GM21390 (cell line): ENCODE results near the gene CFAP69.

Source experiments
- ATAC-seq: cut with Tn5 transposase; IDR thresholded peaks from one replicate; pipeline ENCODE4 v1.9.1; 2021; ENCODE audit not compliant: unreplicated experiment

The CFAP69 gene, protein sequence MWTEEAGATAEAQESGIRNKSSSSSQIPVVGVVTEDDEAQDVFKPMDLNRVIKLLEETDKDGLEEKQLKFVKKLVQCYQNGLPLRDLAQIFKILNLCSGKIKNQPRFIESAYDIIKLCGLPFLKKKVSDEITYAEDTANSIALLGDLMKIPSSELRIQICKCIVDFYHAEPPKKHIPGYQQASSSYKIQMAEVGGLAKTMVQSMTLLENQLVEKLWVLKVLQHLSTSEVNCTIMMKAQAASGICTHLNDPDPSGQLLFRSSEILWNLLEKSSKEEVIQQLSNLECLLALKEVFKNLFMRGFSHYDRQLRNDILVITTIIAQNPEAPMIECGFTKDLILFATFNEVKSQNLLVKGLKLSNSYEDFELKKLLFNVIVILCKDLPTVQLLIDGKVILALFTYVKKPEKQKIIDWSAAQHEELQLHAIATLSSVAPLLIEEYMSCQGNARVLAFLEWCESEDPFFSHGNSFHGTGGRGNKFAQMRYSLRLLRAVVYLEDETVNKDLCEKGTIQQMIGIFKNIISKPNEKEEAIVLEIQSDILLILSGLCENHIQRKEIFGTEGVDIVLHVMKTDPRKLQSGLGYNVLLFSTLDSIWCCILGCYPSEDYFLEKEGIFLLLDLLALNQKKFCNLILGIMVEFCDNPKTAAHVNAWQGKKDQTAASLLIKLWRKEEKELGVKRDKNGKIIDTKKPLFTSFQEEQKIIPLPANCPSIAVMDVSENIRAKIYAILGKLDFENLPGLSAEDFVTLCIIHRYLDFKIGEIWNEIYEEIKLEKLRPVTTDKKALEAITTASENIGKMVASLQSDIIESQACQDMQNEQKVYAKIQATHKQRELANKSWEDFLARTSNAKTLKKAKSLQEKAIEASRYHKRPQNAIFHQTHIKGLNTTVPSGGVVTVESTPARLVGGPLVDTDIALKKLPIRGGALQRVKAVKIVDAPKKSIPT

DNA sequence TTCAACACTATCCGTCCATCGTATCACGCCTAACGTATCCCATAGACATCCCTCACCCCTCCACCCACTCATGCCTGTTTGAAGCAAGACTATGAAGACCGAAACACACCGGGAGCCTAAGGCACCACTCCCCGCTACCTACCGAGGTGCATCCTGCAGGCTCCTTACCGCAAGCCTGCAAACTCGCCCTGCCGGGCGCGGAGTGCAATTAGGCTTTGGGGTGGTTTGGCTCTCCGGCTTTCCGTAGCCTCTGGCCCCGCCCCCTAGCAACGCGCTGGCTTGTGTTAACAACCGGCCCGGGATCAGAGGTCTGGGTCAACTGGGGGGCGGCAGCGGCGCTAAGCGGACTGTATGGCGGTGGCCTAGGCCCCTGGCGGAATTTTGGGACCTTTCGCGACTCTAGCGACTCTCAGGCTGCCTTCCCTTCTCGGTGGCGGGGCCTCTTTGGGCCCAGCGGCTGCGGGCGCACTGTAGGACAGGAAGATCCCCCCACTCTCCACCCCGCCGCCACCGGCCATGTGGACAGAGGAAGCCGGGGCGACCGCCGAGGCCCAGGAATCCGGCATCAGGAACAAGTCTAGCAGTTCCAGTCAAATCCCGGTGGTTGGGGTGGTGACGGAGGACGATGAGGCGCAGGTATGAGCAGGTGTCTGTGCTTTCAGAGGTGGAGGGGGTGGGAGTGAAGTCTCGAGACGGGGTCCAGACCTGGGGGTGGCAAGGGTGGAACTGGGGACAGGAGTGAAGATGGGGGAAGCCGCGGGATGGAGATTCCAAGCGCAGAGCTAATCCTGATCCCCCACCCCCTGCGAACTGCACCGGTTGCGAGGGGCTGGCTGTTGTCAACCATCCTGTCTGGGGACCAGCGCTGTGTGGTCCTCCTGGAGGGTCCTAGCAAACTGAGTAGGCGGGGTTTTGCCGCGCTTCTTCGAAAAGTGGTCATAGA lies at the start of gene CFAP69:
Gene CFAP69, plus strand, starts transcription at position 266 of the 943 bp plus-strand sequence. Its CDS starts 251 bp downstream, at position 517.
- peak; percentile 91 for ATAC-seq

DNA sequence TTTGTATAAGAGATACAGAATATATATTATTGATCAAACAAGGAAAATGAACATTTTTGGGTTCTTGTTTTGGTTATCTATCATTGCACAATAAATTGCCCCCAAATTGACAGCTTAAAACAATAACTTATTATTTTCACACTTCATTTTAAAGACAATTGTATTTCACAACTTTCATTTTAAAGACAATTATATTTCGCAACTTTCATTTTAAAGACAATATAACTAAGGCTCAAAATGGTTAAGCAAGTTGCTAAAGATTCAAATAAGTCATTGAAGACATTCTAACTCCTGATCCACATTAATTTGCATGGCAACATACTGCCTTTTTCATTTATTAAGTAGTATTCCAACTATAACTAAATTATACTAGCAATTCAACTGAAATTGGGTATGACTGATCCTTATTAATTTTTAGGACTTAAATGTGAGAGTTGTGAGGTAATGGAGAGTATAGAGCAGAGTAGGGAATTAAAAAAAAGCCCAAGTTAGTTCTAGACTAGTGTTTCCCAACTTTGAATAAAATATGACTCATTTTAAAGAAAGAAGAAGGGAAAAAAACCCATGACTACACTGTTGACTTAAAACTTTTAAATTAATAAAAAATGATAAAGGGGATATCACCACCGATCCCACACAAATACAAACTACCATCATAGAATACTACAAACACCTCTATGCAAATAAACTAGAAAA lies 43.3 kb upstream of the CFAP69 start:
- no peak for ATAC-seq

DNA sequence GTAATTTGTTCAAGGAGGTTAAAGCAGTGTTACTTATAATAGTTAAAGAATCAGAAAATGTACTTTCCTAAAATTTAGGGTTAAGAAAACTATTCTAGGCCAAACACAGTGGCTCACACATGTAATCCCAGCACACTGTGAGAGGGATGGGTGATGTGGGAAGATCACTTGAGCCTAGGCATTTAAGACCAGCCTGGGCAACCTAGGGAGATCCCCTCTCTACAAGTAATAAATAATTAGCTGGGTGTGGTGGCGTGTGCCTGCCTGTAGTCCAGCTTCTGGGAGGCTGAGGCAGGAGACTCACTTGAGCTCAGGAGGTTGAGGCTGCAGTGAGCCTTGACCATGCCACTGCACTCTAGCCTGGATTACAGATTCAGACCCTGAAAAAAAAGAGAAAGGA lies 37.0 kb upstream of the CFAP69 start:
- no peak for ATAC-seq

DNA sequence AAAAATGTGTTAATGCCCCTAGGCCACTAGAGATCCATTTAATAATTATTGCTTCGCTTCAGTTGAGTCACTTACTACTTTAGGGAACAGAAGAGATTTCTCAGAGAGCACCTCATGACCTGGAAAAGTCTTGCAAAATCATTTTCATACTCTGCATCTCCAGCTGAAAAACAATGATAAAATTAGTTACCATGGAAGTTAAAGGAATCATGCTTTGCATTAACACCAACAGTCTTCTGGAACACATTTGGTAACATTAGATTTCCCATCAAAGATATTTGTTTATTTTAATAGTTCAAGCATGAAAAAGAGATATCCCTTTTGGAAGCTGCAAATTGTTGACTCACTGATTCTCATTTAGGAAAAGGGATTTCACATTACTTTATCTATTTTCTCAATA lies 35.2 kb upstream of the CFAP69 start:
- no peak for ATAC-seq

DNA sequence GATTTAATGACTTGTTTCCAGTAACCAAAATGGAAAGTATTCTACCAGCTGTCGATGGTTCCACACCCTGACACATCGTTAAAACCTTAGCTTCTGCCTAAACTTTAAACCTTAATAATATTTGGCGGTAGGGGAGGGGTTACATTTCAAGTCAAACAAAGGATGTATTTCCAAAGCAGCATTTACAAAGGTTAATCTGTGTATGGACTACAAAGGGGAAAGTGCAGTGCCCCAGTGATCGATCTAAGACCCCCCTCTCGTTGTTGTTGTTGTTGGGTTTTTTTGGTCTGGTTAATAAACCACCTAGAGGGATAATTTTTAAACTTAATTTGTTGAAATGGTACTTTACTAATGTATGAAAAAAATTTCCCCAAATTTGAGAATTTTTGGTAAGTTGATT lies 34.5 kb upstream of the CFAP69 start:
- no peak for ATAC-seq

DNA sequence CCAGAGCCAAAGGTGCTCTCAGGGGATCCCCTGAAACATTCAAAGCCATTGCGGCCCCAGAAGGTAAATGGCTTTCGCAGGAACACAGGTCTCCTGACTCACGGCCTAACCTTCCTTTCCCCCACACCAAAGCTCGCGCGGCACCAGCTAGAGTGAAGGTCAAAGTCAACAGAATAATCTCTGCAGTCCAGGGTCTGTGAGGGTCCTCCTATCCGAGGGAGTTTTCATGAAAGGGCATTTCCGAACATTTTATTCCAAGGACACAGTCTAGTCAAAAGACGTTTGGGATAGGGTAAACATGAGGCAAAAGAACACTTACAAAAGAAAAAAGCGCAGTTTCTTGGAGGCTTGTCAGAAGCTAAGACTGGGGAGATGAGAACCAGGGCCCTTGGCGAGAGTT lies 34.0 kb upstream of the CFAP69 start:
- ATAC-seq, result peak; percentile 14

DNA sequence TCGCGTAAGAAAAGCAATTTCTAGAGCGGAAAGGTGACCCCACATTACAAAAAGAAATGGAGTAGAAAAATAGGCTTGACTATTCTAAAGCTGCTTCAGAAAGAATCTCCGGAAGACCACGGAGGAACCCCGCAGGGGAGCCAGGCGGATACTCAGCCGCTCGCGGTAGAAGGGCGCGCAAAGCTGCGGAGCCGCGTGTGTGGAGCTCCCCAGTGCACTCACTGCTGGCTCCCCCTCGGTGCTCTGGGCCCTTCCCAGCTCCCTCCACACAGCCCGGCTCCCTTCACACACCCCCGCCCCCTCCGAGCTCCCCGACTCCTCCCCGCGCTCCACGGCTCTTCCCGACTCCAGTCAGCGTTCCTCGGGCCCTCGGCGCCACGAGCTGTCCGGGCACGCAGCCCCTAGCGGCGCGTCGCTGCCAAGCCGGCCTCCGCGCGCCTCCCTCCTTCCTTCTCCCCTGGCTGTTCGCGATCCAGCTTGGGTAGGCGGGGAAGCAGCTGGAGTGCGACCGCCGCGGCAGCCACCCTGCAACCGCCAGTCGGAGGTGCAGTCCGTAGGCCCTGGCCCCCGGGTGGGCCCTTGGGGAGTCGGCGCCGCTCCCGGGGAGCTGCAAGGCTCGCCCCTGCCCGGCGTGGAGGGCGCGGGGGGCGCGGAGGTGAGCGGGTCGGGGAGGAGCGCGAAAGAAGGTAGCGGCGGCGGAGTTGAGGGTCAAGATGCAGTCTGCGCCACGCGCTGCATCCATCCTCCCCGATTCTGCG lies 33.4 kb upstream of the CFAP69 start, which contains the start of gene STEAP2:
Gene STEAP2, plus strand, starts transcription at position 350 of the 758 bp plus-strand sequence. CDS start 13,343 bp downstream, outside the sequence.
- peak; percentile 94 for ATAC-seq

DNA sequence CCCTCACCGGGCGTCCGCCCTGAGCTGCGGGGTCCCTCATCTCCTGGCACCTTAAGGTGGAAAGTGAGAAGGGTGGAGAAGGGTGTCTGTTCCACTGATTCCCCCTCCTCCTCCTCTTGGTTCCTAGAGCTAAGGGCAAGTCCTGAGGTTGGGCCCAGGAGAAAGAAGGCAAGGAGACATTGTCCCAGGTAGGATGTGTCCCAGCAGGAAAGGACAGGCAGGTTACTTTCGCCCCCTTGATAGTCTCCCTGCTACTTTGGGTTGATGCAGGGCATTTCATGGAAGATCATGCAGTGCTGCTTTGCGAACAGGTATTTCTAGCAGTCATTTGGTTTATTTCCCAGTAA lies 32.9 kb upstream of the CFAP69 start:
- ATAC-seq, result no peak

DNA sequence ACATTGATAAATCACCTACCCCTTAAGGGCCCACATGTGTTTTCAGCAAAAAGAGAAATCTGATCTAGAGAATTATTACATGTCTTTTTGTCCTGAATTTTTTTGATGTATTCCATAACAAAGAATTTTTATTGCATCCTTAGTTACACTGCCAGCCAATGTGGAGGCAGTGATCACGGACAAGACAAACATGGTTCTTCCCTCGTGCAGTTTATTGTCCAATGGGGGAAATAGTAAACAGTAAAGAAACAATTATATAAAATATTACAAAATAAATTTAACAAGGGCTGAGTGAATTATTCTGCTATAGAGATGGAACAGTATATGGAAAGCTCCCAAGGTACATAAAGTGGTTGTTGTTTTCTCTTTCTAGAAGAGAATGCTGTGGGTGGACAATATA lies 31.5 kb upstream of the CFAP69 start:
- ATAC-seq, result no peak

DNA sequence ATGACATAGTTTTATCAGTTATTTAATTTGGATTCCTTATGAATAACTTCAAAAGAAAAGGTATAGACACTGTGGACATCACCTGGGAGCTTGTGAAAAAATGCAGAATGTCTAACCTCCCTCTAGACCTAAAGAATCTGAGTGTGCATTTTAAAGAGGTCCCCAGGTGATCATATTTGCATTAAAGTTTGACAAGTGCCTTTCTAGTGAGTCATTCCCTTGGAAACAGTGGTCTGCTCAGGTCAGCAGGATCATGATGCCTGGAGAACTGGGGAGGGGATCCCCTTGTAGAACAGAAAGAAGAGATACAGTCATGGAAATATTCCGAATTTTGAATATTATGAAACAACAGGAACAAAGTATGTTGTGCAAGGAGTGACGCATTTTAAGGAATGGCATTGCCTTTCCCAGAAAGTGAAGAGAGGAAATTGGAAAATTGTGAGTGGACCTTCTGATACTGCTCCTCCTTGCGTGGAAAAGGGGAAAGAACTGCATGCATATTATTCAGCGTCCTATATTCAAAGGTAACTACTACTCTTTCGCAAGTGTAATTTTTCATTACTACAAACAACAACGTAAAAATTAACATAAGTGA lies 28.8 kb upstream of the CFAP69 start:
- ATAC-seq, result no peak

DNA sequence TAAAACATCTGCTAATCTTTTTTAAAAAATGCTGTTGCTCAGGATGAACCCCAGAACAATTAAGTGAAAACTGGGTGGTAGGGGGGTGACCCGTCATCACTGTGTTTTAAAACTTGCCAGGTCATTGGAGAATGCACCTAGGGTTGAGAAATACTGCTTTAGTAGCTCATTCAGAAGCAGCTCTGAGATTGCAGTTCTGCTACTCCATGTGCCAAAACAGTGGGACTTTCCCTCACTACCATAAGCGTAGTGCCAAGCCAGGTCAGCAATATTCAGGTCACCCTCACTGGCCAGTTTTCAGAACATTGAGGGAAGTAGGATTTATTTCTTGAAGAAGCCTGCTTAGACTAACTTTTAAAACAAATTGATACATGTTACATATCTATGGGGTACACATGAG lies 28.2 kb upstream of the CFAP69 start:
- no peak for ATAC-seq

DNA sequence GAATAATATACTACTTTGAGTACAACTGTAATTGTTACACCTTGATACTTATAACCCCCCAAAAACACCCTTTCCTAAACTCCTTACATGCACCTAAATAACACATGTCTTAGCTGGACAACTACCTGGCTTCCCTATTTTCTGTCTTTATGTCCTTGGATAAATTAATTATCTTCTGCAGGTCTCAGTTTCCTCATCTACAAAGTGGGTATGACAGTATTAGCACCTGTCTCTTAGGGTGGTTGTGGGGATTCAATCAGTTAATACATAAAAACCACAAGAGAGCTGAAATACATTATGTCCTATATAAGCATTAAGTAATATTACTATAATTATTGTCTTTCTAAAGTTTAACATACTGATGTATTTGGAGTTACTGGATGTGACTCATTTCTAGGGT lies 22.6 kb upstream of the CFAP69 start:
- ATAC-seq, result no peak

DNA sequence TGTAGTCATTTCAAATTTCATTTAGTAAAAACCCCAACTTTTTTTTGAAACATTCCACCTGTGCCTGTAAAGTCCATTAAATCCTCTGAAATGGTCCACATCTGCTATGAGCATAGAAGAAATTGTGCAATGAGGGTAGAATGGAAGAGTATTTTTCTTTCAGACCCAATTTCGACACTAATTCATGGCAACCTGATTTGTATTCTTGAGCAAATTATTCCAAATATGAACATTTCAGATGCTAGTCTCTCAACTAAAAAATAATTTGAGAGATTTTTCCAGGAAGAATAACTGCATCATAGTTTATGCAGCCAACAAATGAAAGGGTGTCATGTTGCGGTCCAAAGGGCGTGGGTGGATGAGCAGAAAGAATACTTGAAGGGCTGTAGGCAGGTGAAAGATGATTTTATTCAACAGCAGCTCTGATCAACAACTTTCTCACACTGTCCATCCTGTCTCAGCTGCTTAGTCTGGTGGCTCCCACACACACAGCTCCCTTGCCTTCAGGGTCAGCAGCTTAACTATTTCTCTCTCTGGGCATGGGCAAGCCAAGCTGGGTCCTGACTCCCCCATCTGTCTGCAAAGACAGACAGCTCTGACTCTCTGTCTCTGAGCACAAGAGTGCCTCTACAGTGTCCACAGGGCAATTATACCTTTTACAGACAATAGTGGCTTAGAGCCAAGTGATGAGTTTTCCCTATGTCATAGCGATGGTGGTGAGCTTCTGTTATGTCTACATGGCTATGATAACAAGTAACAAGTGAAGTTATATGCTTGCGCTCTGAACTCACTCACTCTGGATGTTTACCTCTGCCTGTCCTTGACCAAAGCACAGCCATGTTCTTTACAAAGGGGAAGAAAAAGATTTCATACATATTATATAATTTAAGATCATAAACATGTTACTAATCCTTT lies 21.9 kb upstream of the CFAP69 start:
- ATAC-seq, result no peak

DNA sequence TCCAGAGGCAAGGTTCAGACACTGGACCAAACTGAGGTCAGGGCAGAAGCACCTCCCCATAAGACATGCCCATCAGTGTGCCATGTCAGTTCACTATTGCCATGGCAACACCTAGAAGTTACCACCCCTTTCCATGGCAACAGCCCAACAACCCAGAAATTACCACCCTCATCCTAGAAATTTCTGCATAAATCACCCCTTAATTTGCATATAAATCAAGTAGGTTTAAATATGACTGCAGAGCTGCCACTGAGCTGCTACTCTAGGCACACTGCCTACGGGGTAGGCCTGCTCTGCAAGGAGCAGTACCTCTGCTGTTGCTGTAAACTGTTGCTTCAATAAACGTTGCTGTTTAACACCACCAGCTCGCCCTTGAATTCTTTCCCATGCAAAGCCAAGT lies 20.8 kb upstream of the CFAP69 start:
- no peak for ATAC-seq

DNA sequence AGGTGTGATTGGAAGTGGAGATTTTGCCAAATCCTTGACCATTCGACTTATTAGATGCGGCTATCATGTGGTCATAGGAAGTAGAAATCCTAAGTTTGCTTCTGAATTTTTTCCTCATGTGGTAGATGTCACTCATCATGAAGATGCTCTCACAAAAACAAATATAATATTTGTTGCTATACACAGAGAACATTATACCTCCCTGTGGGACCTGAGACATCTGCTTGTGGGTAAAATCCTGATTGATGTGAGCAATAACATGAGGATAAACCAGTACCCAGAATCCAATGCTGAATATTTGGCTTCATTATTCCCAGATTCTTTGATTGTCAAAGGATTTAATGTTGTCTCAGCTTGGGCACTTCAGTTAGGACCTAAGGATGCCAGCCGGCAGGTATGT lies 19.8 kb upstream of the CFAP69 start:
- ATAC-seq, result no peak

DNA sequence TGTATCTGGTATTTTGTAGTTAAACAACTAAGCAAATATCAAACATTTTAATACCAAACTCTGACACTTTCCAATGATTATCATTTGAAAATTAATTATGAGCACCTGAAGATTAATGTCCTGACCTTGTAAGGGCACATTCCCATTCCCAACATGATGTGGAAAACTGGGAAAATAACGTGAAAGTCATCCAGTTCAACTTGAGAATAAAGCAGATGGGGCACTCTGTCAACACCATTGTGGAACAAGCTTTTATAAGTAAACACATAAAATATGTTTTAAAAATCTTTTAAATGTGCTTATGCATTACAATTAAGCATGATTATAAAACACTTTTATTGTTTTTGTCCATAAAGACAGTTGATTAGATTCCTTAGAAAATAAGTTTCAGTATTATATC lies 19.4 kb upstream of the CFAP69 start:
- no peak for ATAC-seq

DNA sequence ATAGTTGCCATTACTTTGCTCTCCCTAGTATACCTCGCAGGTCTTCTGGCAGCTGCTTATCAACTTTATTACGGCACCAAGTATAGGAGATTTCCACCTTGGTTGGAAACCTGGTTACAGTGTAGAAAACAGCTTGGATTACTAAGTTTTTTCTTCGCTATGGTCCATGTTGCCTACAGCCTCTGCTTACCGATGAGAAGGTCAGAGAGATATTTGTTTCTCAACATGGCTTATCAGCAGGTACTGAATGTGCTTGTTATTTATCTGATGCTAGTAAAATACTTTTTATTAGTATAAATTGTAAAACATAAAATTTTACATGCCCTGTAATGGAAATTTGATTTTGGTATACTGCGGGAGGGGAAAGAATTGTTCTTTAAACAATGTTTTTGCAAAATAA lies 17.7 kb upstream of the CFAP69 start:
- ATAC-seq, result no peak

DNA sequence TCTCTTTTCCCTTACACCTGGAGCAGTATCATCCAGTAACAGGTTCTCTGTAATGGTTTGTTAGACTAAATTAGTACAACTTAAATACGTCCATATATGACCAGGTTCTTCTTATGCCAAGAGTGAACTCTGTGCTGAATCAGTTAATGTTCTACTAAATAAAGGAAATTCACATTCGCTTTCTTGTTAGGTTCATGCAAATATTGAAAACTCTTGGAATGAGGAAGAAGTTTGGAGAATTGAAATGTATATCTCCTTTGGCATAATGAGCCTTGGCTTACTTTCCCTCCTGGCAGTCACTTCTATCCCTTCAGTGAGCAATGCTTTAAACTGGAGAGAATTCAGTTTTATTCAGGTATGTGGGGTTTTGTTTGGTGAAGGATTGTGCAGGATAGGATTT lies 15.3 kb upstream of the CFAP69 start:
- ATAC-seq, result no peak
